NOMO-1 treated with DMSO at 0.1 percent for 48 hours (cell line): ENCODE measurements around the gene LYPLA2.
"Not testable (repeated sequence)": the region's sequence is repeated elsewhere in the genome, so short reads cannot be mapped to it uniquely, and the experiment has no call there.

Experiments
- DNase-seq: peaks from one replicate; lab custom pipeline; 2025; ENCODE audit not compliant: unreplicated experiment; lab: John Stamatoyannopoulos, UW

LYPLA2 gene

DNA sequence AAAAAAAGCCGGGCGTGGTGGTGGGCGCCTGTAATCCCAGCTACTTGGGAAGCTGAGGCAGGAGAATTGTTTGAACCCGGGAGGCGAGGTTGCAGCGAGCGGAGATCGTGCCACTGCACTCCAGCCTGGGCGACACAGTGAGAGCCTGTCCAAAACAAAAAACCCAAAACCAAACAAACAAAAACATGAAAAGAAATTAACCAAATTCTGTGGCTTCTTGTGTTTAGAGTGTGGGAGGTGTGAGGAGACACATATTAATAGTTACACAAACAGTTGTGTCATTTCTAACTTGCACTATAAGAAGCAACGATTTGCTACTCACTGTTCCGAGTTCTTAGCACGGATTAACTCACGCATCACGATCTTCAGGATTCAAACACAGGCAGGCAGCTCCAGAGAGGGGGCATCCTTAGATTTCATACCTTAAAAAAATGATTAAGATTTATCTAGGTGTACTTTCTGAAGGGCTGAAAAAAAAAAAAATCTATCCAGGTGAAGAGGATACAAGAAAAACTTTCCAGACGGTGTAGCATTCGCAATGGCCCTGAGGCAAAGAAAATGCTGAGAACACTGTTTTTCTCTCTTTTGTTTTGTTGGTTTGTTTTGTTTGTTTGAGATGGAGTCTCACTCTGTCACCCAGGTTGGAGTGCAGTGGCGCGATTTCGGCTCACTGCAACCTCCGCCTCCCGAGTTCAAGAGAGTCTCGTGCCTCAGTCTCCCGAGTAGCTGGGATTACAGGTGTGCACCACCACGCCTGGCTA, 35.0 kb downstream of the LYPLA2 start:
- no peak for DNase-seq

- DNase-seq, result not testable (repeated sequence)
Measured at GRCh38 chr1:23826590-23826989, 35.6 kb downstream of the LYPLA2 start.

DNA sequence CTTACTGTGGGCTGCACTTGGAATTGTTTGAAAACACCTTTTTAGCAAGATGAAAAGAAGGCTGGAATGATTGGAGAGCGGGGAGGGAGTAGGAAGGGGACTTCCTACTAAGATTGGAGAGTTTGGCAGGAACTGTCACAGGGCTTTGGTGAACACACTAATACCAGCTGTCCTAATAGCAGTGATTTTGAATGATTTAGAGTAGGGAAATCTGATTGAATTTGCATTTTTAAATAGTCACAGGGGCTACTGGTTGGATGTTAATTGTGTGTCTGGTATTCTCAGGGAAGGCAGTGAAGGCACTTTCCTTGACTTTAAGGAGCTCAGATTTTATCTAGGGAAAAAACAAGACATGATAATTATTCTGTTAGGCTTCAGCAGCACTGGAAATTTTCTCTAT, 36.8 kb downstream of the LYPLA2 start:
- no peak for DNase-seq

- DNase-seq, result not testable (repeated sequence)
Measured at GRCh38 chr1:23834156-23834555, 43.2 kb downstream of the LYPLA2 start.

DNA sequence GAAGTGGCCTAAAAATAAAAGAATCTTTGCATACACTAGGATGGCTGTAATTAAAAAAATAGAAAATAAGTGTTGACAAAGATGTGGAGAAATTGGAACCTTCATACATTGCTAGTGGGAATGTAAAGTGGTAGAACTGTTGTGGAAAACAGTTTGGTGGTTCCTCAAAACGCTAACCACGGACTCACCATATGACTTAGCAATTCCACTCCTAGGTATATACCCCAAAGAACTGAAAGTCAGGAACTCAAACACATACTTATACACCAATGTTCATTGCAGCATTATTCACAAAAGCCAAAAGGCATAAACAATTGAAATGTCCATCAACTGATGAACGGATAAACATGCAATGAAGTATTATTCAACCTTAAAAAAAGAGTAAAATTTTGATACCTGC, 45.1 kb downstream of the LYPLA2 start:
- DNase-seq, result peak; percentile 17

GRCh38 chr1:23837908-23838307, 47.0 kb downstream of the LYPLA2 start:
- no peak for DNase-seq

GRCh38 chr1:23838401-23838866, 47.5 kb downstream of the LYPLA2 start:
- DNase-seq, result peak; percentile 48

DNA sequence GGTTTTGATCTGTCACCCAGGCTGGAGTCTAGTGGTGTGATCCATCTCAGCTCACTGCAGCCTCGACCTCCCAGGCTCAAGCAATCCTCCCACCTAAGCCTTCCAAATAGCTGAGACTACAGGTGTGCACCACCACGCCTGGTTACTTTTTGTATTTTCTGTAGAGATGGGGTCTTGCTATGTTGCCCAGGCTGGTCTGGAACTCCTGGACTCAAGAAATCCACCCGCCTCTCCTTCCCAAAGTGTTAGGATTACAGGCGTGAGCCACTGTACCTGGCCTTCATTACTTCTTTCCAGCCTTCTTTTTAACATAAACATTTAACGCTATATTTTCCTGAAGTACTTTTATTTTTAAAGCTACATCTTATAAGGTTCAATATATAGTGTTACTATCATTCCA, 52.7 kb downstream of the LYPLA2 start:
- no peak for DNase-seq
